ENCODE data around the gene ZBBX. TPM values are rescaled to one million over a fixed set of nuclear protein-coding genes. Genes with fewer than 3 reads are reported as not detected.

Gene ZBBX
- total and polyA plus RNA-seq, 2 of the 8 experiments (the other 6 are each of a cell fraction or from before 2014, with no cell fraction given), result 0.17 to 0.84 TPM

GRCh38 chr3:167382155-167382554, 2.1 kb upstream of the ZBBX start (continued):
- TF ChIP-seq MAX (IDR thresholded peaks at IDR 0.05), result no peak
